Femur (tissue), 1 donor: ENCODE results near the gene CNOT10.
"Not testable (repeated sequence)": the region's sequence is repeated elsewhere in the genome, so short reads cannot be mapped to it uniquely, and the experiment has no call there.

ENCODE experiments used
- DNase-seq: peaks from one replicate; pipeline ENCODE4 v3.0.0-alpha.2; 2017

CNOT10 gene

DNA sequence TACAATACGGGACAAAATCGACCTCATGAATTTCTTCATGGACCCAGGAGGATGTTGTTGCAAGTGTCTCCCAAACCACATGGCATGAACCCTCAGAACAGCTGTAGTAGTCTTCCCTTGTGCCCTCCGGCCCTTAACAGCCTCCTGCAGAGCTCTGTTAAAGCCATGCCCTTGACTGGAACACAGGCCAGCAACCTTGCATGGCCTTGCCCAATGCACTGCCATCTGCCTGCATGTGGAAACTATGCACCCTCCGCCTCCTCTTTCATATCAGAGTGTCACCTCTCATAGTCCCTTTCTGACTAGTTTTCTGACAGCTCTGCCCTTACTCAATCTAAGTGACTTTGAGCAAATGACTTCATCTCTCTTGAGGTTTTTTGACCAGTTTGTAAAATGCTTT lies 93.4 kb downstream of the CNOT10 start:
- DNase-seq: no peak

- no peak for DNase-seq
Measured at GRCh38 chr3:32780071-32780734, 95.2 kb downstream of the CNOT10 start.

DNA sequence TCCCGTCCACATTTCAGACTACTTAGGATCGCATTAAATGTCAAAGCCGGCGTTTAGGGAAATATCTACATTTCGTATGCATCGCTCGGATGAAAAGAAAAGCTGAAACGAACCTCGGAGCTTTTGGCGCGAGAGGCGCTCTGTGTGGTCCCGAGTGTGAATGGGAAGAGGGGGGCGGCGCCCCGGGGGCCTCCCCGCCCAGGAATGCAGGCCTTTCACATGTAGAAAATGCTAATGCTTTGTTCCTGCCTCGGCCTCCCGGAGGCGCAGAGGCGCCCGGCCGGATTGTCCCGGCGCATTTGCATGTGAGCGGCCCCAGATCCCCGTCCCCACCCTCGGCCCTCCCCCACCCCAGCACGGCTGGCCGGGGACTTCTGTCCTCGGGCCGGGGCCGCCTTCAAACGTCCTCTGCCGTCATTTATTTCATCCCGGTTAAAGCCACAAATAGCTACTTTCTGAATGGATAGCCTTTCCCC lies 95.8 kb downstream of the CNOT10 start:
- DNase-seq: peak; percentile 56

- DNase-seq: peak; percentile 85
Measured at GRCh38 chr3:32781211-32781968, 96.4 kb downstream of the CNOT10 start.

GRCh38 chr3:32781969-32782270 lies 96.9 kb downstream of the CNOT10 start:
- not testable (repeated sequence) for DNase-seq

DNA sequence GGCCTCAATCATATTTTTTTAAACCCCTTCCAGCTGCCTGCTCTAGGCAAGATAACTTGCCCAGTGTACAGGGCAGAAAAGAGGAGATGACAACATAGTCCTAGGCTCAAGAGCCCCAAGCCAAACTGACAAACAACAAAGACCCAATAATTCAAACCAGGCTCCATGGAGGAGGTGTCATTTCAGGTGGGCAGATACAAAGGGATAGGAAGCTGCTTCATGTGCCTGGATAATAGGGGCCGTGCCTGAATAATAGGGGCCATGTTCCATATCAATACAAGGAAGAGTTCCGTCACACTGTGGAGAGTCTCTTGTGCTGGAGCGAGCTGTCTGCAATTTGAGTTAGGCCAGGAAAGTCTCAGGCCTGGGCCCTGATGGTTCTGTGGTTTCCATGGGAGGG lies 97.4 kb downstream of the CNOT10 start:
- DNase-seq: no peak

GRCh38 chr3:32791833-32792232 lies 106.8 kb downstream of the CNOT10 start:
- DNase-seq: no peak

GRCh38 chr3:32794487-32795308 lies 109.7 kb downstream of the CNOT10 start:
- no peak for DNase-seq

- not testable (repeated sequence) for DNase-seq
Measured at GRCh38 chr3:32796384-32796950, 111.5 kb downstream of the CNOT10 start.

DNA sequence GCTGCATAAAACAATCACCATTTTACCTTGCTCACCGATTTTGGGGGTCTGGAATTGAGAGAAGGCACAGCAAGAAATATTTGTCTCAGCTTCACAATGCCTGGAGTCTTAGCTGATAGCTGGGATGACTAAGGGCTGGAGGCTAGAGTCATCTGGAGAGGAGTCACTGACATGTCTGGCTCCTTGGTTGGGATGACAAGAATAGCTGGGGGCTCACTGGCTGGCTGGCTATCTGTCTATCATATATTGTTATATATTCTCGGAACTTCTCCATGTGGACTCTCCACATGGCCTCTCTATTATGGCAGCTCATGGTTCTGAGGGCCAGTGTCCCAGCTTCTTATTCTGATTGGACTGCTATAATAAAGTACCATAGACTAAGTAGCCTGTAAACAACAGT lies 112.8 kb downstream of the CNOT10 start:
- DNase-seq: no peak

GRCh38 chr3:32801440-32801839 lies 116.5 kb downstream of the CNOT10 start:
- not testable (repeated sequence) for DNase-seq

DNA sequence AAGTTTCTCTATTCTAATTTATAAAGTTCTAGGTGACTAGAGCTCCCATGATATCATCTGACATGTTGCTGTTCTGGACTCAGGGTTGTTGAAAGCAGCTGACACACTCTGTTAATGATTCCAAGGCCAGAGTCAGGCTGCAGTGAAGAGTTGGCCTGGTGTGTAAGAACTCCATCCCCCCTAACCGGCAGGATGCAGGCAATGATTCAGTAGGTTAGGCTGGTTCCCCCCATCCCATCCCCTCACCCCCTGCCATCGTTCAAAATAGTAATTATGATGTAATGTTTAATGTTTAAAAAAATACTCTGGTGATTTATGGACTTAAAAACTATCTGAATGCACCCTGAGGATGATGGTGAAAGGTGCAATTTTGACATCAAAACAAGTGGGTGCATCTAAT lies 128.2 kb downstream of the CNOT10 start:
- no peak for DNase-seq

DNA sequence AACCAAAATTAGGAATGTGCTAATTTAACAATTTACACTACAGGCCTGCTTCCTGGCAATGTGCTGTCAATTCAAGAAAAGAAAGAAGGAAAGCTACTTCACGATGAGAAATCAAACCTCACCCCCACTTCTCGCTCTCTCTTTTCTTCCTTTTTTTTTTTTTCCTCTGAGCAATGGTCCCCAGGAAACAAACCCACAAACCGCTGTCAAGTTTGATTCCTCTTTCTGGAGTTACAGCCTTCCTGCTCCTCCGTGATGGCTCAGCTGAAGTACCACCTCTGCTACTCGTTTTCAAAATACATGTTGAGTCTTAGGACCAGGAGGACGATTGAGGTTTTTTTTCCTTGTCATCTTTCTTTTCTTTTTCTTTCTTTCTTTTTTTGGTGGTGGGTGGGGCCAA lies 129.4 kb downstream of the CNOT10 start:
- DNase-seq: no peak

GRCh38 chr3:32815841-32816438 lies 131.0 kb downstream of the CNOT10 start:
- no peak for DNase-seq

- peak; percentile 37 for DNase-seq
Measured at GRCh38 chr3:32816439-32817256, 131.7 kb downstream of the CNOT10 start.

DNA sequence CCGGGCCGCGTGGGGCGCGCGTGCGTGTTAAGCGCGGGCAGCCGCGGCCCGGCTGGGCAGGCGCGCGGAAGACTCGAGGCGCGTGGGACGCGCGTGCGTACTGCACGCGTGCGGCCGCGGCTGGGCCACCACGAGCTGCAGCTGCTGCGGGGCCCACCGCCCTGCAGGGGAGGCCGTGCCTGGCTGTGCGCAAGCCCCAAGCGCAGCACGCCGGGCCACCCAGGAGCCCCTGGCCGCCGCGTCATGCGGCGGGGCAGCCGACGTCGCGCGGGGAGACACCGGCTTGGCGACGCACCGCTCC lies 132.2 kb downstream of the CNOT10 start:
- no peak for DNase-seq

GRCh38 chr3:32817558-32818228 lies 132.7 kb downstream of the CNOT10 start, which contains the start of gene TRIM71:
TSS of gene TRIM71 (plus strand) at chr3:32817997. CDS start at chr3:32818081, 84 bp downstream.
- peak; percentile 21 for DNase-seq

DNA sequence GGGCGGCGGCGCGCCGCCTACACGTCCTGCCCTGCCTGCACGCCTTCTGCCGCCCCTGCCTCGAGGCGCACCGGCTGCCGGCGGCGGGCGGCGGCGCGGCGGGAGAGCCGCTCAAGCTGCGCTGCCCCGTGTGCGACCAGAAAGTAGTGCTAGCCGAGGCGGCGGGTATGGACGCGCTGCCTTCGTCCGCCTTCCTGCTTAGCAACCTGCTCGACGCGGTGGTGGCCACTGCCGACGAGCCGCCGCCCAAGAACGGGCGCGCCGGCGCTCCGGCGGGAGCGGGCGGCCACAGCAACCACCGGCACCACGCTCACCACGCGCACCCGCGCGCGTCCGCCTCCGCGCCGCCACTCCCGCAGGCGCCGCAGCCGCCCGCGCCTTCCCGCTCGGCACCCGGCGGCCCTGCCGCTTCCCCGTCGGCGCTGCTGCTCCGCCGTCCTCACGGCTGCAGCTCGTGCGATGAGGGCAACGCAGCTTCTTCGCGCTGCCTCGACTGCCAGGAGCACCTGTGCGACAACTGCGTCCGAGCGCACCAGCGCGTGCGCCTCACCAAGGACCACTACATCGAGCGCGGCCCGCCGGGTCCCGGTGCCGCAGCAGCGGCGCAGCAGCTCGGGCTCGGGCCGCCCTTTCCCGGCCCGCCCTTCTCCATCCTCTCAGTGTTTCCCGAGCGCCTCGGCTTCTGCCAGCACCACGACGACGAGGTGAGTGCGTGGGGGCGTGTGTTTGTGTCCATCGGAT lies 133.4 kb downstream of the CNOT10 start:
- DNase-seq: no peak

DNA sequence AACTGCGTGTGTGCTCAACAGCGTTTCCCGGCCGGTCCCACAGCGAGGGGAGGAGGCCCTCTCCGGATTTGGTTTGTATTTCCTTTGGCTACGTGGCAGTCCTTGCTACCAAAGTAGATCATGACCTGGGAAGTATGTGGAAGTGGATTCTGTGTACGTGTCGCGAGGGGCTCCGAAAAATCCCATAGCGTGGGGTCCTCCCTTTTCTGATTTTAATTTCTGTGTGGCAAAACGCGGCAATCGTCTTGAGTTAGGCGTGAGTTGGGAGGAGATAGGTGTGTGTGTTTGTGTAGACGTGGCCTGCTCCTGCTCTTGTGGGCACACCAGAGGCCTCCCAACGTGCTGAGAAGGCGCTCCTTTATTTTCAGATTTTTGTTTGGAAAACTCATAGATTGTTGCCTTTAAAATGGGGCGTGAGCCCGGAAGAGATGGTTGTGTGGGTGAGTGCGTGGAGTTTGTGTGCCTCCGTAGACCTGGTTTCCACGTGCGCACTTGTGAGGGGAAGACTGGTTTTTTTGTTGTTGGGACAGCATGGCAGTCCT lies 134.1 kb downstream of the CNOT10 start:
- peak; percentile 24 for DNase-seq
